Chondrocyte (in vitro differentiated cells): ENCODE data around the gene IL6R. TPM values are rescaled to one million over a fixed set of nuclear protein-coding genes. Genes with fewer than 3 reads are reported as not detected.
A peak's percentile ranks its signal among the peaks of the same experiment; 100 is the strongest.

Source experiments
- DNase-seq: peaks from one replicate; pipeline ENCODE4 v3.0.0; 2021; ENCODE audit warnings: mixed read lengths, low spot score
- H3K27ac Mint-ChIP-seq: one replicate; pipeline ENCODE4 v1.8.0; 2021; ENCODE audit warnings: mild to moderate bottlenecking, moderate library complexity, mixed read lengths; ENCODE audit not compliant: unreplicated experiment
- H3K27me3 Mint-ChIP-seq: 2 replicates; pipeline ENCODE4 v1.8.0; 2021; ENCODE audit warnings: low read depth, mixed read lengths
- H3K36me3 Mint-ChIP-seq: 2 replicates; pipeline ENCODE4 v1.8.0; 2021; ENCODE audit warnings: low read depth, mixed read lengths
- H3K4me1 Mint-ChIP-seq: 2 replicates; pipeline ENCODE4 v1.8.0; 2021; ENCODE audit warnings: low read depth, mild to moderate bottlenecking, mixed read lengths
- H3K4me3 Mint-ChIP-seq: one replicate; pipeline ENCODE4 v1.8.0; 2021; ENCODE audit warnings: mild to moderate bottlenecking, moderate library complexity, mixed read lengths; ENCODE audit not compliant: unreplicated experiment
- H3K9me3 Mint-ChIP-seq: 2 replicates; pipeline ENCODE4 v1.8.0; 2021; ENCODE audit warnings: low read depth, mixed read lengths
- total RNA-seq: library from RNA; stranded (reverse); gene quantifications from 3 replicates; pipeline ENCODE4 v1.2.1, GENCODE V29; 2021
- TF ChIP-seq, protein P1 (sequence below): fragments of 200-600 bp; sonication (generic); IDR thresholded peaks from 2 replicates; pipeline ENCODE4 v1.5.0; 2021; ENCODE audit warnings: antibody characterized with exemption, mild to moderate bottlenecking, moderate library complexity

The IL6R gene
- total RNA-seq, 1 donor from 2014 or later: 1.3 TPM

DNA sequence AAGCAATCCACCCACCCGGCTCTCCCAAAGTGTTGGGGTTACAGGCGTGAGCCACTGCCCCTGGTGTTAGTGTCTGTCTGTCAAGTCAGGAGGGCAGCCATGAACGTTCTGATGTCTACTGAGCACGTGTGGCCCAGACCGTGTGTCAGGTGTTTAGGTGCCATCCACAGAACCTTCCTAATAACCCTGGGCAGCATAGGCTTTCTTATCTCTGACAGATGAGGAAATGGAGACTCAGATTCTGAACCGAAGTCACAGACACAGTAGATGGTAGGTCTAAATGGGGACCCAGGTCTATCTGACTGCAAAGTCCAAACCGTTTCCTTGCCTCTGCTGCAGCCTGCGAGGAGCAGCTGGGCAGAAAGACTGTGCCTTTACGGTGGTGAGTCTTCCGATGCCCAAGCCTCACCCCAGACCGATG, 622 bp upstream of the IL6R start:
- no peaks in the 10 kb centered on the region for H3K36me3 Mint-ChIP-seq
- no peak overlapping the region for H3K4me3 Mint-ChIP-seq
- H3K27ac Mint-ChIP-seq: peak overlapping the region; percentile 61
- H3K9me3 Mint-ChIP-seq: no peaks in the 10 kb centered on the region
- DNase-seq: no peak
- H3K27me3 Mint-ChIP-seq: peaks cover 2% of the 10 kb centered on the region
- H3K4me1 Mint-ChIP-seq: peaks cover 24% of the 10 kb centered on the region
- TF ChIP-seq, protein P1, sequence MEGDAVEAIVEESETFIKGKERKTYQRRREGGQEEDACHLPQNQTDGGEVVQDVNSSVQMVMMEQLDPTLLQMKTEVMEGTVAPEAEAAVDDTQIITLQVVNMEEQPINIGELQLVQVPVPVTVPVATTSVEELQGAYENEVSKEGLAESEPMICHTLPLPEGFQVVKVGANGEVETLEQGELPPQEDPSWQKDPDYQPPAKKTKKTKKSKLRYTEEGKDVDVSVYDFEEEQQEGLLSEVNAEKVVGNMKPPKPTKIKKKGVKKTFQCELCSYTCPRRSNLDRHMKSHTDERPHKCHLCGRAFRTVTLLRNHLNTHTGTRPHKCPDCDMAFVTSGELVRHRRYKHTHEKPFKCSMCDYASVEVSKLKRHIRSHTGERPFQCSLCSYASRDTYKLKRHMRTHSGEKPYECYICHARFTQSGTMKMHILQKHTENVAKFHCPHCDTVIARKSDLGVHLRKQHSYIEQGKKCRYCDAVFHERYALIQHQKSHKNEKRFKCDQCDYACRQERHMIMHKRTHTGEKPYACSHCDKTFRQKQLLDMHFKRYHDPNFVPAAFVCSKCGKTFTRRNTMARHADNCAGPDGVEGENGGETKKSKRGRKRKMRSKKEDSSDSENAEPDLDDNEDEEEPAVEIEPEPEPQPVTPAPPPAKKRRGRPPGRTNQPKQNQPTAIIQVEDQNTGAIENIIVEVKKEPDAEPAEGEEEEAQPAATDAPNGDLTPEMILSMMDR: no peak

DNA sequence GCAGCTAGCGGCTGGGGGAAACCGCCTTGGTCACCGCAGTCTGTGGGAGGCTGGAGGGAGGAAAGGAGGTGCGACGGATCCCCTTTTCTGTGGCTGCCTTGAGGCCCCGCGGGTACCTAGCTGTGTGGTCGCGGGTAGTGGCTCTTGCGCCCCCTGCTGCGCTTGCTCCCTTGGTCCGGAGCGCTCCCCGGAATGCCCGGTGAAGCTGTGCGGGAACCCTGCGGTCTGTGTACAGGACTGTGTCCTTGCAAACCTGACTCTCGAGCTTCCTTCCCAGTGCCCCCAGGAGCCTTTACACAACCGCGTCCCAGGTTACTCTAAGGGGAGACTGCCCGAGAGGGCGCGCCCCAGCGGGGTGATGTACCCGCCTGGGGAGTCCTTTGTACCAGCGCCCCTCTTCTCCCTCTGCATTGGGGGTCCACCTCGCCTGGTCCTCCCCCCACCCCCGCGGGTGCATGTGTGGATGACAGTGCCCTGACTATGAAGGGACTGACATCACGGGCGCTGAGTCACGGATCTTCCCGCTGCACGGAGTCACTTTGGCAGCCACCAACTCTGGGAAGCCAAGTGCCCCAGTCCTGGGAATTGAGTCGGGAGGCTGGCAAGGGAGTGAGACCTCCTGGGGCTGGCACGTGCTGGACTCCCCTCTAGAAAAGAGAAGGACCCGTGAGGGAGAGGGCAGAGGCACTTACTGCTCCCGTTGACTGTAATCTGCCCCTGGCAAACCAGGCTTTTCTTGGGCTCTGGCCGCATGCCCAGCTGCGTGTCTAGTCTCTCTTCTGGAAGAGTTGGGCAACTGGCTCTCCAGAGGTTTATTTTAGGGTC, 816 bp downstream of the IL6R start:
- TF ChIP-seq, protein P1: peak; percentile 55
- Mint-ChIP-seq H3K9me3 (no peaks in the 10 kb centered on the region), H3K27me3 (peaks cover 2% of the 10 kb centered on the region), H3K27ac (peak overlapping the region; percentile 91), H3K4me1 (peaks cover 24% of the 10 kb centered on the region), H3K36me3 (no peaks in the 10 kb centered on the region), H3K4me3 (peak overlapping the region; percentile 75)
- DNase-seq: peak; percentile 92

DNA sequence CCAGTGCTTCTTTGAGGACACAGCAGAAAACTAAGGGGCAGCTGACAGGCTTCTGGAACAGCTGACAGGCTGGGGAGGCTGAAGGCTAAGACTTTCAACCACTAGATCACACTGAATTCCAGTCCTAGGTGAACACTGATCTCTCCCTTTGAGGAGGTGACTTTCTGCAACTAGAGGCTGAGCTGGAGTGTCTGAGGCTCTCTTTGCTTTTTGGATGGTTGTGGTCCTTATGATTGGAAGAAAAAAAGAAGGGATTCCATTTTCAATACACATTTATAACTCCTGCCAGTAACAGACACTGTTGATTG, 1.4 kb downstream of the IL6R start:
- Mint-ChIP-seq H3K4me3 (peak overlapping the region; percentile 75), H3K27me3 (peaks cover 2% of the 10 kb centered on the region), H3K36me3 (no peaks in the 10 kb centered on the region), H3K27ac (peak overlapping the region; percentile 91), H3K9me3 (no peaks in the 10 kb centered on the region), H3K4me1 (peaks cover 29% of the 10 kb centered on the region)
- TF ChIP-seq, protein P1: no peak
- no peak for DNase-seq

DNA sequence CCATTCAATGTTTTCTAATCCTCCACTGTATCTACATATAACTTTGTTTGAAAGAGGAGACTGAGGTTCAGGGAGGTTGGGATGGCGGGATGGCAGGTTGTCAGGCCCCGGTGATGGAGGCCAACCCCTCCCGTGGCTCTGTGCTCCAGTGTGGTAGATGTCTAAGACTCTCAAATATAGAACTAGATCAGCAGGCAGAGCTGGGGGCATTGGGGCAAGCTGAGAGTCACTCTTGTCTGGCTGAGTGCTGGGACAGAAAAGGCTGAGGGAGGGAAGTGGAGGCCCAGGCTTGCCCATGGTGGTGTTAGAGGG, 1.7 kb downstream of the IL6R start:
- no peak for DNase-seq
- H3K27me3 Mint-ChIP-seq: peaks cover 2% of the 10 kb centered on the region
- TF ChIP-seq, protein P1: no peak
- H3K4me1 Mint-ChIP-seq: peaks cover 30% of the 10 kb centered on the region
- no peaks in the 10 kb centered on the region for H3K9me3 Mint-ChIP-seq
- H3K36me3 Mint-ChIP-seq: no peaks in the 10 kb centered on the region
- H3K27ac Mint-ChIP-seq: peak overlapping the region; percentile 91
- H3K4me3 Mint-ChIP-seq: peak overlapping the region; percentile 75

DNA sequence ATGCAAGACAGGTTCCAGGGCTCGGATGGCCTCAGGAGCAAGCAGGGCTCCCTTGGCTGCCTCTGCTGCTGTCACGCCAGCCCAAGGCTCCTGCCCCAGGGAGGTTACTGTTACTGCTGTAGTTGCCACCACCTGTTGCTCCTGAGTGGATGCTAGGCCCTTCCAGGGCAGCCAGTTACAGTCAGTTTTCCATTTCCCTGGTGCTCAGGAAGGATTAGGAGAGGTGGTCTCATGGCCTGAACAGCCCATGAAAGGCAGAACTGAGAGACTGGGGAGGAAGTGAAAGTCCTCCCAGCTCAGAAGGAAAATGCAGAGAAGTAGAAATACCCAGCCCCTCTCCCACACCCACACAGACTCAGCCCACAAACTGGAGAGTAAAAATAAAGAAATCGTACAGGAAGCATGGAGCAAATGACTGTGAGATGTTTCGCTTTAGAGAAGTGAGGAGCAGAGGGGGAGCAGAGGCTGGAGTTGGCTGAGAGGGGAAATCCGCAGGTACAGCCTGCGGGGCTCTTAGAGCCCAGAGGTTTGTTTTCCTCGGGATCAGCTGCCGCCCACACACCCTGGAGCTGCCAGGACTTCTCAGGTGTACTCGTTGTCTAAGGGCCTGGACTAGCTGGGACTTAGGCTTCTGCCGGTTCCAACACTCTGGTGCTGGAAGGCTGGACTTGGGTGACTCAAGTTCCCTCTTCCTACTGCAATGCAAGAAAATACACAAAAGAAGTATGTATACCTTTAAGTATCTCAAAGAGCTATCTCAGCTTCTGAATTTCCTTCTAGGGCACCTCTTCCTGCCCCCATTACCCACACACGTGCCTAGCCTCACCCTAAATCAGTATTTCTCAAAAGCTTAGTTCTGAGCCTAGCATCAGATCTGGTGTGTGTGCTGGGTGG, 2.3 kb downstream of the IL6R start:
- TF ChIP-seq, protein P1: no peak
- Mint-ChIP-seq H3K4me3 (no peak overlapping the region), H3K4me1 (peaks cover 30% of the 10 kb centered on the region), H3K27me3 (peaks cover 2% of the 10 kb centered on the region), H3K27ac (peak overlapping the region; percentile 91), H3K36me3 (no peaks in the 10 kb centered on the region), H3K9me3 (no peaks in the 10 kb centered on the region)
- DNase-seq: peak; percentile 47
